ENCODE measurements around the gene EYS.

GRCh38 chr6:64000818-64001491, 1706.1 kb downstream of the EYS start:
- no peak for TF ChIP-seq CTCF (IDR thresholded peaks at IDR 0.05 in 2 of 3, conservative IDR thresholded peaks at IDR 0.05 in 1 of 3; ENCODE audit: borderline replicate concordance in 1 of 3, insufficient read depth in 1 of 3, low read depth in 2 of 3, low read length in 2 of 3)
- no peak for TF ChIP-seq SIN3A (IDR thresholded peaks at IDR 0.05; ENCODE audit: low read depth)
- TF ChIP-seq POLR2AphosphoS5 (IDR thresholded peaks at IDR 0.05; ENCODE audit: low read depth, low read length) = no peak
- no peak for TF ChIP-seq JUND (IDR thresholded peaks at IDR 0.05)
- TF ChIP-seq RAD21 (IDR thresholded peaks at IDR 0.05; ENCODE audit: low read depth) = no peak
- no peak for TF ChIP-seq ZNF274 (IDR thresholded peaks at IDR 0.05; ENCODE audit: low read depth, low read length)
- no peak for TF ChIP-seq EZH2phosphoT487 (IDR thresholded peaks at IDR 0.05; ENCODE audit: borderline replicate concordance)
- no peak for TF ChIP-seq CEBPB (IDR thresholded peaks at IDR 0.05; ENCODE audit: low read depth)
- TF ChIP-seq MAX (IDR thresholded peaks at IDR 0.05) = no peak
